HG02938 (cell line): ENCODE results near the gene CETN2.

Source experiments
- ATAC-seq: cut with Tn5 transposase; IDR thresholded peaks from one replicate; pipeline ENCODE4 v1.9.1; 2021; ENCODE audit warnings: mild to moderate bottlenecking, moderate library complexity; ENCODE audit not compliant: unreplicated experiment

The CETN2 gene

GRCh38 chrX:152833378-152833777 lies 2.8 kb upstream of the CETN2 start:
- ATAC-seq = no peak

DNA sequence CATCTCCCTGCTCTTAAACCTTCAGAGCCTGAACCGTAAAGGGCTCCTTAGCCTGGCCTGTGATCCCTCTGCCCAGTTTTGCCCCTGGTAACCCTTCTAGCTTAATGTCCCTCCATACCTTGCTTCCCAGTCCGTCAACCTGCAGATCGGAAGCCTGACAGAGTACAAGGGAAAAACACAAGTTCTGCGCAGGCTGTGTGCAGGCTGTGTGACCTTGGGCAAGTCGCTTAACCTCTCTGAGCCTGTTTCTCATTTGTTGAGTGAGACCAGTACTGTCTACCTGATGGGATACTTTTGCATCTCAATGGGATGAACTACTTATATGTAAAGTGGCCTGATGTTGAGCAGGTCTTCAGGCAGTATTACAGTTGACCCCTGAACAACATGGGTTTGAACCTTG lies 2.0 kb upstream of the CETN2 start:
- no peak for ATAC-seq

GRCh38 chrX:152831391-152831790 lies 834 bp upstream of the CETN2 start:
- ATAC-seq = no peak

DNA sequence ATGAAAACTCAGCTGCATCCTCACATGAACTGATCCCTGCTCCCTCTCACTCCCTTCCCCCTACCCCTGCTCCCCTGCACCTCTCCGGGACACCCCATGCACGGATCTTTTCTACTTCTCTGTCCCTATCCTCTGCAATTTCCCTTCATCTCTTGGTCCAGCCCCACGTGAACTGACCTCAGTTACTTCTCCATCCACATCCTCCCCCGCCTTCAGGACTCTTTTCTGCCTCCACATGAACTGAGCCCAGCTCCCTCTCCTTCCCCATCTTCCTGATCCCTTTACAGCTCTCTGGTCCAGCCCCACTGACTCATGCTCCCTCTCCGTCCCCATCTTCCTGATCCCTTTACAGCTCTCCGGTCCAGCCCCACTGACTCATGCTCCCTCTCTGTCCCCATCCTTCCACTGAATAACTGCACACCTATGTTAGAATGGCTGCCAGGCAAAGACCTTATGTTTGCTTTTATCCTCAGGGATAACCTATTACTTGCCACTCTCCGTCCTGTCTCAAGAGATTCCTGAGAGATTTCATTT lies 5.6 kb downstream of the CETN2 start:
- ATAC-seq = no peak

DNA sequence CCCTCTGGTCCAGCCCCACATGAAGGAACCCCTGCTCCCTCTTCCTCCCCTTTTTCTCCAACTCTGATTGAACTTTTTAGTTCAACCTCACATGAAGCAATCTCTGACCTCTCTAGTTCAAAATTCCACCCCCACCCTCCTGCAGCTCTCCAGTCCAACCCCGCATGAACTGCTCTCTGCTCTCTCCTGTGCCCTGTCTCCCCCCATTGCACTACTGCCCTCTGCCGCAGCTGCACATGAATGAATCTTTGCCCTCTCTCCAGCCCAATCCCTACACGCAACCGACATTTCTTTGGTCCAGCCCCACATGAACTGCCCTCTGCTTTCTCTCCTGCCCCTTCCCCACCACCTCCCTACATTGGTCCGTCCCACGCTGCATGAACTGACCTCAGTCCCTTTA lies 6.9 kb downstream of the CETN2 start:
- ATAC-seq = no peak

DNA sequence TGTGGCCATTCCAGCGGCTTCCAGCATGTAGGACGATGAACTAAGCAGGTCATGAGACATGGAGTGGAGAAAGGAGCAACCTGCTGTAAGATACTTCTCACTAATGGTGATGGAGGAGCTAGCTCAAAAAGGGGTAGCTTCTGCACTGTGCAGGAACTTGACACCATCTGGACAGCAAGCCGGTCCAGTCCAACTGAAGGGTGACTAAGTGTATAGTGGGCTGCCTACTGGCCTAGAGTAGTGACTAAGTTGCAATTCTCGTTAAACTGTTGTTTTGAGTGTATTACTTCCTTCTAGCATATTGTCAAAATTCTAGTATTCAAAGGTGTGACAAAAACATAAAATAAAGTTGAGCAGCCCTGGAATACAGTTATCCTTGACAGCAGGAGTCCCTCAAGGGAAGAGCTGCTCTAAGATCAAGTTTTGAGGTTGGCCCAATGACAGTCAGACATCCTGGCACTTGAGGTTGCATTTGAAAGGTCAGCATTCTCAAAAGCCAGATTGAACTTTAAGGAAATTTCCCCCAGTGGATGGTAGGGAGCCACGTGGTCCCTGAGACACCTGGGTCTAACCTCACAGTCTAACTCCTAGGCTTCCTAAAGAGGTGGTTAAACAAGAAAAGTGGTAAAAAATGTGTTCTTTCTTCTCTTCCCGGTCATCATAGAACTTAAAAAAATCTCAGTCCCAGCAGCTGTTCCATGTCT lies 8.0 kb downstream of the CETN2 start:
- no peak for ATAC-seq

GRCh38 chrX:152821145-152821765 lies 9.3 kb downstream of the CETN2 start:
- no peak for ATAC-seq

DNA sequence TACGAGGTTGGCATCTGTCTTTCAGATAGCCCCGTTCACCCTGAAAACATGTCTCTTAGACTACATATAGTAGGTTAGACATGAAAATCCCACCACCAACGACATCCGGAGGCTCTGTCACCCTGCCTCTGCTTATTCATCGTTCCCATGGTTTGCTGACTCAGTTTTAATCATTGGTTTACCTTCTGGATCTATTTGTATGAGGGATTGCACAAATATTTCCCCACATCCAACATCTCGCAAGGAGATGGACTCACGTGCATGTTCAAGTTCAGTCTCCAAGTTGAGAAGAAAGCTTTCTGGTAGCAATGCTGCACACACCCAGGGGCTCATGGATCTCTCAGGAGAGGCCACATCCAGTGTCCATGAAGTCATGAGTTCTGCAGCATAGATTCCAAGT lies 10.8 kb downstream of the CETN2 start:
- ATAC-seq = no peak

- ATAC-seq = no peak
Observed at GRCh38 chrX:152819266-152819665, 11.3 kb downstream of the CETN2 start.

DNA sequence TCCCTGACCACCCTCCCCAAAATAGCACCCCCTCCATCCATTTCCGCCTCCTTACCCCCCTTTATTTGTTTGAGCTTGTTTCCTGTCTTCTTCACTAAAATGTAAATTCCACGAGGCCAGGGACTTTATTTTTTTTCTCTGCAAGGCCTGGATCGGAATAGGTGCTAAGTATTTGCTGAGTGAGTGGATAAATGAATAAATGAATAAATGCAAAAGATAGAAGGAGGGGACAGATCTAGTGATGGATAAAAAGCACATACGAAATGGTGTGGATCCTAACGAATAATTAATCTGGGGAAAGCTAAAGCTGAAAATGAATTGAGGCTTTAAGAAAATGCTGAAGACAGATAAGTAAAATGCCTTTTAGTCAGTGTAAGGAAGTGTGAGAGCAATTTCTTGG lies 12.2 kb downstream of the CETN2 start:
- no peak for ATAC-seq

GRCh38 chrX:152817078-152817764 lies 13.3 kb downstream of the CETN2 start:
- no peak for ATAC-seq

GRCh38 chrX:152814048-152814447 lies 16.5 kb downstream of the CETN2 start:
- ATAC-seq = no peak

DNA sequence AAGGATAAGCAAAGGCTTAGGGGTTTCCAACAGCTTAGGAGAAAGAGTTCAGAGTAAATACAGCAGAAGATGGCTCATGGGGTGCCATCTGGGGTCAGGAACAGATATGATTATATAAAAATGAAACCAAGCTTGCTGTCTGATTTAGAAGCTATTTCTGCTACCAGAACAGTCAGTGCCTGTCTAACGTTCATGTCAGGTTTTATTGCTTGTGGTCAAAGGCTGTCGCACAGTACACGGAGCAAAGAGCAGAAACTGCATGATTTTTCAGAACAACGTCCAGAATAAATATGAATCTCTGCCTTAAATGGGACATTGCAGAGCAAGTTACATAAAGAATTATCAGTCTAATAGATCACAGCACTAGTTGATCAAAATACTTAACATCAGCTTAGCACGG lies 17.4 kb downstream of the CETN2 start:
- no peak for ATAC-seq

DNA sequence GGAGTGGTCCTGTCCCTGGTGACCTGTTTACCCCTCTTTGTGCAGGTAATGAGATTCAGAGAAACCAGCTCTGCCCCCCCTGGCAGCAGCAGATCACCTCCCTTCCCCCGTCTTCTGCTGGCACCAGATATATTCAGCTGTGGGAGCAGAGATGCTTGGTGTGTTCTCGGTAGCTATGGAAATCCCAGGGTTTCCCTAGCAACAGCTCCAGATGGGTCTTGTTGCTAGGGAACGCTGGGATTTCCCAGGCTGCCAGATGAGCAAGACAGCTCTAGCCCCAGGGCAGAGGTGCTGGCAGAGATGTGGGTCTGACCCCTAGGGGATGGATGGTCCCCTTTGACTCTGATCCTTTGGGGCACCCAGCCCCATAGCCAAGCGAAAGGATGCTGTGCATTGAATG lies 20.2 kb downstream of the CETN2 start:
- ATAC-seq = no peak

DNA sequence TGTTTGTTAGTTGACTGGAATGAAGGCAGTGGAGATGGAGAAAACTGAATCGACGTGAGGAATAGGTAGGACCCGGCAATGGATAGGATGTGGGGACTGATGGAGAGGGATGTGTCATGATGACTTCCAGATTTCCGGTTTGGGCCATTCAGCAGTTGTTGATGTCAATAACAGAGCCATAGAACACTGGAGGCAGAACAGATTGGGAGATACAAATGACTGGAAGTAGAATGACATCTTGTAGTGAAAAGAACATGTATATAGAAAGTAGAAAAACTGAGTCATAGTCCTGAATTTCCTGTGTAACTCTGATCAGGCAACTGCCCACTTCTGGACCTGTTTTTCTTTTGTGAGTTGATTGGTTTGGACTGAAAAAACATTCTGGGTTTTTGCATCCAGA lies 24.5 kb downstream of the CETN2 start:
- no peak for ATAC-seq

GRCh38 chrX:152798945-152799344 lies 31.6 kb downstream of the CETN2 start:
- no peak for ATAC-seq

DNA sequence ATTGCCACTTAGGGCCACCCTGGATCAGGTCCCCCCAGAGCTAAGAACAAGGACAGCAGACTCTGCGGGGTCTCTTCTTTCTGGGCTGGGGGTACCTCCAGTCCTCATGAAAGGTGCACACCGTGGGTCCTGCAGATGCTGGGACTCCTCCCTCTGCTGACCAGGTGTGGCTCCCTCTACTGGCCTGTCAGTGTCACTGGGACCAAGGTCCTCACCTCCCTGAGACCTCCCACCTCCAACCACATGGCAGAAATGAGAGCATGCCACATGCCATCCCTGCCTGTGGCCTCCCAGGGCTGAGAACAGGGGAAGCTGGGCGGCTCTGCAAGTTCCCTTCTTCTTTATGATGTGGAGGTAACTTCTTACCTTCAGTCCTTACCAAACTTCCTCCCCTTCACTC lies 43.5 kb downstream of the CETN2 start:
- ATAC-seq = peak; percentile 68
